Ishikawa (cell line): ENCODE results near the gene WDR70.

Experiments used
- CEBPB ChIP-seq: IDR thresholded peaks from 2 replicates; pipeline ENCODE4 v1.6.1; 2012
- CREB1 ChIP-seq: IDR thresholded peaks from 2 replicates; pipeline ENCODE4 v1.6.1; 2012; ENCODE audit warnings: low read depth
- EGR1 ChIP-seq: IDR thresholded peaks from 2 replicates; pipeline ENCODE4 v1.6.1; 2012
- EP300 ChIP-seq: IDR thresholded peaks from 2 replicates; pipeline ENCODE4 v1.6.1; 2012; ENCODE audit warnings: borderline replicate concordance
- MAX ChIP-seq: IDR thresholded peaks from 2 replicates; pipeline ENCODE4 v1.6.1; 2012
- NFIC ChIP-seq: IDR thresholded peaks from 2 replicates; pipeline ENCODE4 v1.6.1; 2012
- RAD21 ChIP-seq: IDR thresholded peaks from 2 replicates; pipeline ENCODE4 v1.6.1; 2012; ENCODE audit warnings: low read depth
- REST ChIP-seq: IDR thresholded peaks from 2 replicates; pipeline ENCODE4 v1.6.1; 2012; ENCODE audit warnings: low read depth, mild to moderate bottlenecking
- TAF1 ChIP-seq: IDR thresholded peaks from 2 replicates; pipeline ENCODE4 v1.6.1; 2012; ENCODE audit warnings: low read depth, mild to moderate bottlenecking
- TCF12 ChIP-seq: IDR thresholded peaks from 2 replicates; pipeline ENCODE4 v1.6.1; 2012; ENCODE audit warnings: low read depth
- TEAD4 ChIP-seq: IDR thresholded peaks from 2 replicates; pipeline ENCODE4 v1.6.1; 2012
- YY1 ChIP-seq: IDR thresholded peaks from 2 replicates; pipeline ENCODE4 v1.6.1; 2012; ENCODE audit warnings: low read depth

GRCh38 chr5:37604290-37604689, 225.2 kb downstream of the WDR70 start:
- TF ChIP-seq EGR1 (no peak), NFIC (no peak), REST (no peak), MAX (no peak), RAD21 (no peak), TAF1 (no peak), TEAD4 (no peak), CEBPB (no peak), EP300 (no peak), YY1 (no peak), CREB1 (no peak), TCF12 (no peak)
